OCI-LY1 (cell line): ENCODE measurements around the gene XPR1.

Experiments used
- CTCF ChIP-seq: fragments of 200-600 bp; sonication (generic), shearing (Covaris generic); IDR thresholded peaks from 2 replicates; pipeline ENCODE4 v1.5.1; 2017; ENCODE audit warnings: mild to moderate bottlenecking, antibody characterized with exemption, low read length, moderate library complexity, mixed read lengths
- EZH2 ChIP-seq: fragments of 200-600 bp; sonication (generic), shearing (Covaris generic); IDR thresholded peaks from 2 replicates; pipeline ENCODE4 v1.8.0; 2017; ENCODE audit warnings: borderline replicate concordance, mixed run types, mild to moderate bottlenecking, antibody characterized with exemption, low read length, moderate library complexity, mixed read lengths

- TF ChIP-seq CTCF (no peak), EZH2 (no peak)
Observed at GRCh38 chr1:180773210-180773865, 141.5 kb downstream of the XPR1 start.
